Femur (tissue), 1 donor: Measurements from ENCODE around the gene STX18.
"Not testable (repeated sequence)": the region's sequence is repeated elsewhere in the genome, so short reads cannot be mapped to it uniquely, and the experiment has no call there.

ENCODE experiments used
- DNase-seq: peaks from one replicate; pipeline ENCODE4 v3.0.0-alpha.2; 2017

STX18 gene

DNA sequence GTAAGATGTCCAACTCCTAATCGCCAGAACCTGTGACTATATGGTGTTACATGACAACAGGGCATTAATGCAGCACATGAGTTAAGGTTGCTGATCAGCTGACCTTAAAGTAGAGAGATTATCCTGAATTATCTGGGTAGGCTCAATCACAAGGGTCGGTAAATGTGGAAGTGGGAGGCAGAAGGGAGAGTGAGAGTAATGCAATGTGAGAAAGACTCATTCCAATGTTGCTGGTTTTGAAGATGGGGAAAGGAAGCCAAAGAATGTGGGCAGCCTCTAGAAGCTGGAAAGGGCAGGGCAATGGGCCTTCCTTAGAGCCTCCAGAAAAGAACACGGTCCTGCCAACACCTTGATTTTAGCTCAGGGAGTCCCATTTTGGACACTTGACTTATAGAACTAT lies 67.4 kb downstream of the STX18 start:
- no peak for DNase-seq

DNA sequence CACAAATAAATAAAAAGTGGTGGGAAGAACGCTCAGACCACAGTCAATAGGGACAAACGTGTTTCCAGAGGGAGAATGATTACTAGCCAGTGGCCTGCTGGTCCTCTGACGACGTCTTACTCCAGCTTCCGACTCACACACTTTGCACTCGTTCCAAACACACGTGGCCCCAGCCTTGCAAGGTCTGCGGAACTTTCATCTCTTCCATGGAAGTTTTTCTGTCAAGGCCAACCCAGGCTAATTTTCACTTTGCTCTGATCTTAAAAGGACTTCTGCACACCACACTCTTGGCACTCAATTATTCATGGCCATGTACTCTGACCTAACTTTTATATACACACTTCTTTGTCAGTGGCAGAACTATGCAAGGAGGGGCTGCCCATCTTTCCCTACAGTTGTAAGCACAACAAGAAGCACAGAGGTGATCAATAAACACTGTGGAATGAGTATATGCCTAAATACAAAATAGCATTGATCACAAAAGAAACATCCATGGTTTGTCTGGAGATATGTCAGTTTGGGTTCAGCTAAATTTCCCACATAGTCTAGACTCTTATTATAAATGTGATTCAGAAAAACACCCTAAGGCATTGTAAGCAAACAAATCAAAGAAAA lies 69.4 kb downstream of the STX18 start:
- DNase-seq: no peak

DNA sequence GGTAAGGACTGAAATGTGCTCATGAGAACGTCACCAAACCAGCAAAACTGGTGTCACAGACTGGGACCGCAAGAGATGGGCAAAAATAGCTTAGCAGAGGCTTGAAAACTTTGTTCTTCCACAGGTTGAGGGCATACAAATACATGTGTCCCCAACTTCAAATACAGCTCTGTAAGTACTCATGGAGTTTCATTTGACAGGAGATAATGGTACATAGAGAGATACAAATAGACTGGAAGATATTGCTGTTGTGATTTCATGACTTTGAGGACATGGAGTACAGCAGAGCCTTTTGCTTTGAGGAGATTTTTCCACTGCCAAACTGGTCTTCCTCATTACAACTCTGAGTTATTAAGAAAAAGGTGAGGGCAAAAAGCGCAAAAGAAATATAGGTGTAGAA lies 70.7 kb downstream of the STX18 start:
- DNase-seq: no peak

DNA sequence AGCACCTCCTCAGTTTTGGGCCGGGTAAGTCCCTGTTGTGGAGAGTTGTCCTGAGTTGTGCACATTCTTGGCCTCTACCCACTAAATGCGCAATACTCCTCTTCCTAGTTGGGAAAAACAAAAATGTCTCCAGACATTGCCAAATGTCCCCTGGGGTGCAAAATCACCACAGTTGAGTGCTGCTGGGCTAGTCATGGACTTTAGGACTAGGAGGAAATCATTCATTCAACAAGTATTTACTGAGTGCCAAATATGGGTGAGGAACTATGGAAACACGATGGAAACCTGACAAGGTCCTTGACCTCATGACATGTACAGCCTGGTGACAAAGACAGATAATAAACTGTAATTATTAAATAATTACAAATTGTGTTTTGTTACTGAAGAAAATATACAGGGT lies 71.6 kb downstream of the STX18 start:
- no peak for DNase-seq

DNA sequence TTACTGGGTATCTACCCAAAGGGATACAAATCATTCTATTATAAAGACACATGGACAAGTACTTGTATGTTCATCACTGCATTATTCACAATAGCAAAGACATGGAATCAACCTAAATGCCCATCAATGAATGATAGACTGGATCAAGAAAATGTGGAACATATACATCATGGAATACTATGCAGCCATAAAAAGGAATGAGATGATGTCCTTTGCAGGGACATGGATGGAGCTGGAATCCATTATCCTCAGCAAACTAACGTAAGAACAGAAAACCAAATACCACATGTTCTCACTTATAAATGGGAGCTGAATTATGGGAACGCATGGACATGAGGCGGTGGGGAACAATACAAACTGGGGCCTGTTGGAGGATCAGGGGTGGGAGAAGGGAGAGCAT lies 76.6 kb downstream of the STX18 start:
- DNase-seq: not testable (repeated sequence)

DNA sequence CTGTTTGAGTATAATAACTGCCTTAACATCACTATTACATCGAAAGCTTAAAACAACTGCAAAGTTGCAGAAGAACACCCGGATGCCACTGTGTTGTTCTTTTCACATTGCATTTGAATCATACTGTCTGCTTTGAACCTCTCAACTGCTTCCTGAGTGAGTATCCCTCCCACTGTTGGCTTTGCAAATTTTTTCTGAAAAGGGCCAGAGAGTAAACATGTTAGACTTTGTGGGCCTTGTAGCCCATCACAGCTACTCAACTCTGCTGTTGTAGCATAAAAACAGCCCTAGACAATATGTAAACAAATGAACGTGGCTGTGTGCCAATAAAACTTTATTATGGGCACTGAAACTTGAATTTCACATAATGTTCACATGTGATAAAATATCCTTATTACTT lies 78.9 kb downstream of the STX18 start:
- DNase-seq: no peak

DNA sequence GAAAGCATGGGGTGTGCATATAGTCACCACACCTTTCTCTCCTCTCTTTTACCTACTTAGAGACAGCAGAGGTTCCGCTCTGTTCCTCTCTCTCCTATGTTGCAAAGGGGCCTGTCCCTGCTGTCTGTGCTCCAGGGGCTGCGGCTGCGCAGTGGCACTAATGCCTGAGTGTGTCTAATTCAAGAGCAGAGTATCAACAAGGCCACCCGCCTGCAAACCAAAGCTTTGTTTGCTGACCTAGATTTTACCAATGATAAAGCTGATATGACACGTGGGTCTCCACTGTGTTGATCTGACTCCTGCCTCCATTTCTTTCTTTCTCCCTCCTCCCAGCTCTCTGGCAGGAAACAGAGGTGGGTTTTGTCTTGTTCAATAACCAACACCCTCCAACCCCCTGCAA lies 80.0 kb downstream of the STX18 start:
- DNase-seq: no peak

DNA sequence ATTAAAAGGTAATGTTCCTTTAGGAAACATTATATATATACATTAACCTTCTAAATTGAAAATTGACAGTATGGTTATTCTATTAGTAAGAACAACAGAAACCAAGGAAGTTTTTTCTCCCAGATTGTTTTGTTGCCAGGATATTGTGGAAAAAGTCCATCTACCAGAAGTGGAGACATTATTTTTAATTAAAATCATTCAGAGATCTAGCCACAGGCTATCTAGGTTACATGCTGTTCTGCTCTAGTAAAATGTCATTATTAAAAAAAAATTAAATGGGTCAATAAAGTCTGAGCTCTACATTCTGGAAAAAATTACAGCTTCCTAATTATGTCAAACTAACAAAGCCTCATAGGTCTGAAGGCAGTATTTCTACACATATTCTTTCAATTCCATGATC lies 80.7 kb downstream of the STX18 start:
- DNase-seq: no peak

DNA sequence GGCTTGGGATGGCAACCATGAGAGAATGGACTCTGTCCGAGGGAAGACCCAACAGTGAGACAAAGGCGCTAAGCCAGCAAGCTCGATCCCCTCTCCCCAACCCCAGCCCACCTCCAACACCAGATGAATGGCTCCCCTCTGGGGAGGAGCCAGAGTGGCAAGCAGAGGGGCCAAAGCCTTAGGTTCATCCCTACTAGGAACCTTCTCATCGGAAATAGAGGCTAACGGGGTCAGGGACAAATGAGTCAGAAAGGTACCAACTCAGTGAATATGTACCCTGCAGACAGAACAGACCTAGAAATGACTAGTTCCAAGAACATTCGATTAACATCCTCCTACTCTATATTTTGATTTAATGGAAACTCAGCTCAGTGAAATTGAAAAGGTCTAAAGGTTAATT lies 81.1 kb downstream of the STX18 start:
- DNase-seq: no peak

DNA sequence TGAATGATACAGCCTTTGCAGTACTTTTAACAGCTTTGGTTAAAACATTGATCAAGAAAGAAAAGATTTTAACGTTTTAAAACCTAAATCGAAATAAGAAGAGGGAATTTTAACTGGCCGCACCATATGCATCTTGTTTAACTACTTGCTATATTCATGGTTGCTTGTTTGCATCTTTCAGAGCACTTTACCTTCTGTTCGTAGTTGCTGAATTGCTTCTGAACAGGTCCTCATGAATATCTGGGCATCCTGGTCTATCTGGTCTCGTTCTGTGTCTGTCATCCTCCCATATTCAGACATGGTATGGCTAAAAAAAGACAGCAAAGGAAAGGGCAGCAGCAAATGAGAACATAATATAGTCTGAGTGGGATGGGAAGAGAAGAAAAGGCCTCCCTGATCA lies 82.7 kb downstream of the STX18 start:
- no peak for DNase-seq

DNA sequence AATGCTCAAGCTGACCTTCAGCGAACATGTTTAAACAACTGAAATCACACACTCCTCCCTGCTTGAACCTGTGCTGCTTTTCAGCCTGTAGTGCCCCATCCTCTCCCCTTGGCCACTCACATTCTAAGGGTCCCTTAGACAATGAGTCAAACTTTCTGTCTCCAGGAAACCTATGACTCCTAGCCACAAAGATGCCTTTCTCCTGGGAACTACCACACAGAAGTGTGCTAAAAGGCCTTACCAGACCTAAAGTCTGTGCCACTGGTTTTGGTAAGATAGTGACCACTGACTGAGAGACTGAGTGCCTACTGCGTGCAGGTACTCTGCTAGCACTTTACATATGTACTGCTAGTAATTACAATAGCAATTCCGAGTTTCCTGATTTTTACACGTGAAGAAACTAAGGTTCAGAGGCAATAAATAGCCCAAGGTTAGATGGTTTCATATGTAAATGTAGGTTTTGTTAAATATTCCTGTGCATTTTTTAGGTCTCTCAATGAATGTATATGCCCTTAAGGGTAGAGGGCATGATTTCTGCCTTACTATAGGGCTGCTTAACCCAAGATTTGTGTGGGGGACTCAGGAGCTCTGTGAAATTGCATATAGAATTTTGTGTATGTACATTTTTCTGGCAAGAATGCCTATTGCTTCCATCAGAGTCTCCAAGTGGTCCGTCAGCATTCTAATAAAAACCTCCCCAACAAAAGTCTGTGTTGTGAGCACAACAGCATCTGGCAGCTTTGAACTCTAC lies 83.9 kb downstream of the STX18 start:
- no peak for DNase-seq

DNA sequence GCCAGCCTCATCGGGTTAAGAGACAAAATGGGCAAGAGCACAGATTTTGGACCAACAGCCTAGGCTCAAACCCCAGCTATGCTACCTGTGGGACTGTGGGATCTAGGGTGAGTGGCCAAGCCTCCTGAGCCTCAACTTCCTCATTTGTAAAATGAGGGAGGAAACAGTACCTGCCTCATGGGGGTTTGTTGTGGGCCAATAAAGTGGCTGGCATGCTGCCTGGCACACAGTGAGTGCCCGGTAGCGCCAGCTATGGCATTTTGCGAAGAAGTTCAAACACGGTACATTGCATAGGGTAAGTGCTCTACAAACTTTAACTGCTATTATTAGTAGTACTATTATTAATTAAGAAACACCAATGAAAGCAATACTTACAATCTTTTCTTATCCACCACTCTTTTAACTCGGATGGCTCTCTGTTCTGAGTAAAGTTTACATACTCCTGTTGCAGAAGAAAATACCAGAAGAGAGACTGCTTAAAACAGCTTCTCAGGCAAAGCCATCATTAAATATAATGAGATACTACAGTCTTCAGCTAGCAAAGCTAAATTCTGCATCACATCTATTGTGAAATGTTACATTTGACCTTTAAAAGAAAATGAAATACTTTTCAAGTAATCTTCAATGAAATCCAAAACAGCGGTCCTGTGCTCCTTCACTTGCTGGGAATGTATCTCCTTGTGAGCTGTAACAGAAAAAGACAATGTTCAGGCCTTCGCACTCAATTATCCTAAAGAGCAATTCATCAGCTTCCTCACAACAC lies 84.9 kb downstream of the STX18 start:
- DNase-seq: no peak

DNA sequence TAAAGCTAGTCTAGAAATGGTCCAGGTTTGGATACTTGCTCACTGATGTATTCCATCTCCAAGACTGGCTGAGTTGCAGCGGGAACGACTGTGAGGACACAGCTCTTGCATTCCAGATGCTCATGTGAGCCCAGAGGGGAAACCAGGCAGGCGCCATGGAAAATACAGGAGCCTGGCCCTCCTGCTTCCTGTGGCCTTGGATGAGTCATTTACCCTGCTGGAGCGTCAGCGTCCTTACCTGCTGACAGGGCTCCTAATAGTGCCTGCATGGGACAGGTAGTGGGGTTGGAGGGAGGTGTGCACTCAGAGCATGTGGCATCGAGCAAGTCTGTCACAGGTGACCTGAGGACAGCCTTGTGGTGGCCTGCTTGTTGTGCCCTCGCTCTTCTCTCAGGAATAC lies 85.5 kb downstream of the STX18 start:
- DNase-seq: no peak

DNA sequence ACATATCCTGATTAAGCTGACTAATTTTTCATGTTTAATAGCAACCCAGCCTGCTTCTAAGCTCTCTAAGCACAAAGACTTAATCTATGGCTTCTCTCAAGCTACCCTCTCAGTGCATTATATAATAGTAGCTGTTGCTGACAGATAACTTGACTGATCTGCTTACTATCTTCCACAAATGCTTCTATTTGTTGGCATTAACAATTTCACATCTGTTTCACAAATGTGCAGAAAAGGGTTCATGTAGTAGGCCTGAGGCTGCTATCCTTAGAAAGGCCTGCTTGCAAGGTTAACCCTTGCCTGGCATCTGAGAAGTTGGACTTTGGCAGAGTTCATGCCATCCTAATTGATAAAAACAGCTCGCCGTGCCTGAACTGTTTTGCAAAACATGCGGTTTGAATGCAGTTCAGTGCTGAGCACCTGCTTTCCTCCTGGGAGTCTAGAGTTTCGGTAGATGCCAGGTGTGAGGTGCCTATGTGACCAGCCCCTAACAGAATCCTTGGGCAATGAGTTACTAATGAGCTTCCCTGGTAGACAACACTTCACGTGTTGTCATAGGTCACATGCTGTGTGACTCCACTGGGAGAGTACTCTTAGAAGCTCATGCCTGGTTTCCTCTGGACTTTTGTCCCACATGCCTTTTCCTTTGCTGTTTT lies 86.5 kb downstream of the STX18 start:
- no peak for DNase-seq

DNA sequence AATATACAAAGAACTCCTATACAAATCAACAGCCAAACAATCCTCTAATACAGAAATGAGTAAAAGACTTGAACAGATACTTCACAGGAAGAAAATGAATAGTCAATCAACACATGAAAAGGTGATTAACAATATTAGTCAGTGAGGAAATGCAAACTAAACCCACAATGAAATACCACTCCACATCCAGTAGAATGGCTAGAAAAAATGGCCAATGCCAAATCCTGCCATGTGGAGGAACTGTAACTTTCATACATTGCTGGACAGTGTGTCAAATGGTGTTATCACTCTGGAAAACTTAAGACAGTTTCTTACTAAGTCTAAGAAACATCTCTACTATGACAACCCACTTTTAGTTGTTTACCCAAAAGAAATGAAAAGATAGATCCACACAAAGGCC lies 95.4 kb downstream of the STX18 start:
- no peak for DNase-seq

DNA sequence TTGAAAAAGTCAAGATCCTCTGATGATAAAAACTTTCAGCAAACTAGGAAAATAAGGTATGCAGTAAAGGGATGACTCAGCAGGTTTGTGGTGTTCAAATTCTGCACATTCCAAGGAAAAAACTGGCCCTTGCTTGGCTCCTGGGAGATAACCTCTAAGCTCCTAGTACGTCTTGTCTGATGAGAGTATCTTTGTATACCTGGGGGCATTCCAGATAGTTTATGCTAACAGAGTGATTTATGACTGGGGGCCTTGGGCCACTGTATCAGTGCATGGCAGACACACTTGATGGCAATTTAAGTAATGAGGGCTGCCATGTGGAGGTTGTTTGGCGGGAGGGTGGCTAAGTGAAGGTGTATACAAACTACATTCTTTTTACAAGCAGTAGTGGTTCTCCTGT lies 98.0 kb downstream of the STX18 start:
- no peak for DNase-seq

DNA sequence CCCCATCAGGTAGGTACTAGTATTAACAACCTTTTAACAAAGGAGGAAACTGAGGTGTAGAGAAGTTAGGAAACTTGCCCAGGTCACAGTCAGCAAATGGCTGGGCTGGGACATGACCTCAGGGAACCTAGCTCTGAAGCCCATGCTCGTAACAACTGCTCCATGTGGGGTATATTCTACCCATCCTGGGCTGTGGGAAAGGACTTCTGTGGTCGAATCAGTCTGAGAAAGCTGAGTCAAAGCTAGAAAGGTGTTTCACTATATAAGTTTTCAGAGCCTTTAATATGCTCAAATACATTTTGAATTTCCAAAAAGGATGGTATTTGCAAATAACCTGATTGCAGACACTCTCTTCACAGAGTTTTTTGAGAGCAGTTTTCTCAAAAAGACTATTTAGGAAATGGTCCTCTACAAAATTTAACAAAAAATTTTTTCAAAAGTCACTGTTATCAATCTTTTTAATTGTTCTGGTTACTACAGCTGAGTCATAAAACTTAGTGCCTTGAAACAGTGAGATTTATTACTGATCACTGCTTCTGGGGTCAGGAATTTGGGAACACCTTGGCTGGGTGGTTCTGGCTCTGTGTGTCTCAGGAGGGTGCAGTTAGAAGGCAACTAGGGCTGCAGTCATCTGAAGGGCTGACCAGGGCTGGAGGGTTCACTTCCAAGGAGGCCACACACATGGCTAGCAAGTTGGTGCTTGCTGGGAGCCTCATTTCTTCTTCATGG lies 101.4 kb downstream of the STX18 start:
- no peak for DNase-seq

DNA sequence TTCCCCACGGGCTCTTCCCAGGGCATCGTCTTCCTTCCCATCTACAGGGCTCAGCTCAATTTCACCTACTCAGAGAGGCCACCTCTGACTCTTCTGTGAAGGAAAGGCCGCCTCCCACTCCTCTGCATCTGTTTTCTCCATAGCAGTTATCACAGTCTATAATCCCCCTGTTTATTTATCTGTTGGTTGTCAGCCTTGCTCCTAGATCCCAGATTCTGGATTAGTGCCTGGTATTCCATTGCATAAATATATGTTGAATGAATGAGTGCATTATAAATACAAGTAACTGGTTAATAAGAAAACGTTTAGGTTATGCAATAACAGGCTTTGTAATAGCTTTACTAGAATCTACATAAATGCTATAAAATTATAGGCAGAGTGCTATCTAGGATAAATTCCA lies 102.1 kb downstream of the STX18 start:
- no peak for DNase-seq

DNA sequence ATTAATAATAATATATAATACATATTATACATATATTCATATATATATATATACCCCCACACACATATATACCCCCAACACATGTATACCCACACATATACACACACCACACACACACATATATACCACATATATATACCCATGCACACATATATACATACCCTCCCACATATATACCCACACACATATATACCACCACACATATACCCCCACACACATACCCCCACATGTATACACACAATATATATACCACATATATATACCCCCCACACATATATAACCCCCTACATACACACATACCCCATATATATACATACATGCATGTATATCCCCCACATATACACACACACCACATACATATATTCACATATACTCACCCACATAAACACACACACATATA lies 103.0 kb downstream of the STX18 start:
- DNase-seq: no peak

DNA sequence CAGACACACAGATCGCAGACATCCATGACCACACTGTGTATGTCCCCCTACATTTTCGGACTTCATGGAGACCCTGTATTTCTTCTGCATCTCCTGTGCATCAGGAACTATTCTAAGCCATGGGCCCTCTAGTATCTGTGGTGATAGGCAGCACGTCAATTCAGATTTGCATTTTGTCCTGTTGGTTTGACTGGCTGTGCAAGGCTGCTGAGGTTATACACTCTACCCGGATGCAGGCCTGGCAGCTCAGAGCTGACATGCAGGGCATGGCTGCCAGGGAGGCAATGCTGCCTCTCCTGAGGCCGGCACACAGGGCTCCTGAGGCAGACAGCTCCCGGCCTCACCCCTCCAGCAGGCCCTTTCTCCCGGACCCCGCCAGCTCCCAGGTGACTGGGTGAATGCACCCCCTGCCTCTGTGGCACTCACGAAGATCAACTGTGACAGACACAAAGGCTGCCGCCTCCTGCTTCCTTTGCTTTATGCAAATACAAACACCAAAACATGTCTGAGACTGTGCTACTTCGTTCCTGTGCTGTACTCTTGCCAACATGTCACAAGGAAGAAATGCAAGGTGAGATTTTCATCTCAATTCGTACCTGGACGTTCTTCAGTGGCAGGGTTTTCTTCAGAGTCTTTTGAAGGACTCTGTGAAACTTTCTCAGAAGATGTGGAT lies 103.9 kb downstream of the STX18 start:
- no peak for DNase-seq

DNA sequence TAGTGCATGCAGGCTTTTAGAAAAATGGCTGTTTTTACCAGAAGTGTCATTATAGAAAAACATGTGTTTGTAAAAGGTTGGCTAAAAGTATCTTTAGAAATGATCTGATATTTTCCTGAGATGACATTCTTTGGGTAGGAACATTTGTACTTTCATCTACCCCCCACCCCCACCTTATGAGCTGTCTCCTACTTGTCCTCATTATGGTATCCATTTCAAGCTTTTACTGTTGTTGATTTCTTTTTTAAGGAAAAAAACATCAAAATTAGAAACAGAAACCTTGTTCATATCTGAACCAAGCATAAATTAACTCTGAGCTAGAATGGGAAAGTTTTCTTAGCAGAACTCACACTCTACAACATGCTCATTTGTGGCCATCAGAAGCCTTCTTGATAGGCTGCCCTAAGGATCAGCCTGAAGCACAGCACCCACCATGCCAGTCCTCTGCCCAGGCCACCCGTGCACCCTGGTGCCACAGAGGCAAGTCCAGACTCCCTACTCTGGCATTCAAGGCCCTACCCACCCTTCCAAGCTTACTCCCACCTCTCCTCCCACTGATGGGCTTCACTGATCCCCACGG lies 105.5 kb downstream of the STX18 start:
- no peak for DNase-seq

DNA sequence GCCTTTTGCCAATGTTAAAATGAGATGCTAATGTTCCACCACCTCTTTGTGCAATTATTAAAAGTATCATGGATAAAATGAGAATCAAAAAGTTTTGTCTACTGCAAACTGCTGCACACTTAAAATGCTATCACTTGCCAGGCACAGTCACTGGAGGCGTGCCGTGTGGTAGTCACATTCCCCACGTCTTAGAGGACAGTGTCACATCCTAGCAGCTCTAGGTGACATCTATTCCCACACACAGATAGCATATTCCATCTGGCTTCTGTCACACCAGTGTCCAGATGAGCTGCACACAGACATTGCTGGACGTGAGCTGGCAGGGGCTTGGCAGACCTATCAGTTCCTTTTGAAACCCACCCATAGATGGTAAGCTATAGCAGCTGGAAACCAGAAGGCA lies 107.9 kb downstream of the STX18 start:
- no peak for DNase-seq
